ENCODE results near the gene NKX2-1. TPM values are rescaled to one million over a fixed set of nuclear protein-coding genes. Genes with fewer than 3 reads are reported as not detected.

NKX2-1 gene
- polyA plus RNA-seq, 1 donor (not counting 4 experiments of a cell fraction or from before 2014, with no cell fraction given): not detected

DNA sequence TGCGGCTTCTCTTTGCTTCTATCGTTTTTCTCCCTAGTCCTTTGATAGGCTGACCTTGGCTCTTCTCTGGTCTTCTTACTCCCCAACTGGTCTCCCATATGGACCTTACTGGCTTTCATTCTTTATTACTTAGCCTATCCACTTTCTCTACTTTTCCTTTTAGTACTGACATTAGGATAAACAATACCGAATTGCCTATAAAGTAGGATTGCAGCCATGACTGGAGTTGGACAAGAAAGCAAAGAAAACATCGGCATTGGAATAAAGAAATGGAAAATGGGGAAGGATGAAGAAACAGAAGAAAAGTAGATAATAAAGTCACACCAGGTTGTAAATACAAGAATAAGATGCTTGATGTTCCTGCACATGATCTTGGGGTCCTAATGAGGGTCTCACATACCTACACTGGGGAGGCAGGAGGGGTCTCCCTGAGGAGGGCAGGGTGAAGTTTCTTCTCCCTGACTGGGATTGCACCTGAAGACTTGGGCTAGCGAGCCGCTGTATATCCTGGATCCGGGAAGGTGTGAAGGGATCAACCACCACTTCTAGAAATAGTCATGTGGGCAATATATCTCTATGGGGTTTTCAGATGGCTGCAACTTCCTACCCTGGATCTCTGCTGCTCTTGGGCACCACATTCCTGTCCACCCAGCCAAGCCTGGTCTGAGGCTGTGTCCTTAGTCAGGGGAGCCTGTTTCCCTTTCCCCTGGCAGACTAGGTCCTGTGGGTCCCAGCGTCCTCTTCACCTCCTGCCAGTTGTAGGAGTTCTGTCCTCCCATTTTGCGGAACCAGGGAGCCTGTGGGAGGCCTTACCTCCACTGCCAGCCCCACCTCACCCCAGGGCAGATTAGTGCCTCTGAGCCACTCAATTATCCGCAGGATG lies 13.1 kb downstream of the NKX2-1 start:
- peaks cover 5% of the 10 kb centered on the region for H4K20me1 ChIP-seq (ENCODE audit: control insufficient read depth, extremely low read depth, insufficient read depth, low read length)
- H3K4me2 ChIP-seq (ENCODE audit: control insufficient read depth, extremely low read depth, insufficient read depth, low read depth, low read length): no peak overlapping the region
- TF ChIP-seq, protein P1, sequence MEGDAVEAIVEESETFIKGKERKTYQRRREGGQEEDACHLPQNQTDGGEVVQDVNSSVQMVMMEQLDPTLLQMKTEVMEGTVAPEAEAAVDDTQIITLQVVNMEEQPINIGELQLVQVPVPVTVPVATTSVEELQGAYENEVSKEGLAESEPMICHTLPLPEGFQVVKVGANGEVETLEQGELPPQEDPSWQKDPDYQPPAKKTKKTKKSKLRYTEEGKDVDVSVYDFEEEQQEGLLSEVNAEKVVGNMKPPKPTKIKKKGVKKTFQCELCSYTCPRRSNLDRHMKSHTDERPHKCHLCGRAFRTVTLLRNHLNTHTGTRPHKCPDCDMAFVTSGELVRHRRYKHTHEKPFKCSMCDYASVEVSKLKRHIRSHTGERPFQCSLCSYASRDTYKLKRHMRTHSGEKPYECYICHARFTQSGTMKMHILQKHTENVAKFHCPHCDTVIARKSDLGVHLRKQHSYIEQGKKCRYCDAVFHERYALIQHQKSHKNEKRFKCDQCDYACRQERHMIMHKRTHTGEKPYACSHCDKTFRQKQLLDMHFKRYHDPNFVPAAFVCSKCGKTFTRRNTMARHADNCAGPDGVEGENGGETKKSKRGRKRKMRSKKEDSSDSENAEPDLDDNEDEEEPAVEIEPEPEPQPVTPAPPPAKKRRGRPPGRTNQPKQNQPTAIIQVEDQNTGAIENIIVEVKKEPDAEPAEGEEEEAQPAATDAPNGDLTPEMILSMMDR (optimal IDR thresholded peaks at IDR 0.05 in 1 of 3, IDR thresholded peaks at IDR 0.05 in 1 of 3, conservative IDR thresholded peaks at IDR 0.05 in 1 of 3; ENCODE audit: extremely low read depth in 1 of 3, insufficient read depth in 2 of 3, low read length in 3 of 3): no peak
- no peak for TF ChIP-seq EZH2 (IDR thresholded peaks at IDR 0.05; ENCODE audit: low read length)
- H3K27me3 ChIP-seq (ENCODE audit: control insufficient read depth, extremely low read depth, insufficient read depth, low read length): peaks cover 93% of the 10 kb centered on the region
- H3K4me3 ChIP-seq (ENCODE audit: control insufficient read depth in 2 of 3, extremely low read depth in 1 of 3, insufficient read depth in 2 of 3, low read depth in 1 of 3, low read length in 3 of 3): no peak overlapping the region
- H3K4me1 ChIP-seq (ENCODE audit: control insufficient read depth, extremely low read depth, insufficient read depth, low read length): no peaks in the 10 kb centered on the region
- no peaks in the 10 kb centered on the region for H3K9me1 ChIP-seq (ENCODE audit: control insufficient read depth, extremely low read depth, insufficient read depth, low read length)
- H2AFZ ChIP-seq (ENCODE audit: control insufficient read depth, low read length): no peak overlapping the region
- DNase-seq (ENCODE audit: low read depth, low spot score): no peak
- no peak overlapping the region for H3K9ac ChIP-seq (ENCODE audit: control insufficient read depth, extremely low read depth, insufficient read depth, low read length)
- no peak for FAIRE-seq
- H3K79me2 ChIP-seq (ENCODE audit: control insufficient read depth, insufficient read depth, low read length): no peaks in the 10 kb centered on the region
- H3K27ac ChIP-seq (ENCODE audit: control insufficient read depth, insufficient read depth, low read length): no peak overlapping the region
- dilution Hi-C loops (cut with MboI; ENCODE audit: extremely low pct_ligation_motif_present, low sequenced_read_pairs): no loop called here
- no peaks in the 10 kb centered on the region for H3K9me3 ChIP-seq (ENCODE audit: control insufficient read depth, low read depth, low read length)
- H3K36me3 ChIP-seq (ENCODE audit: control insufficient read depth in 2 of 2, extremely low read depth in 1 of 2, insufficient read depth in 2 of 2, low read length in 2 of 2): no peaks in the 10 kb centered on the region

DNA sequence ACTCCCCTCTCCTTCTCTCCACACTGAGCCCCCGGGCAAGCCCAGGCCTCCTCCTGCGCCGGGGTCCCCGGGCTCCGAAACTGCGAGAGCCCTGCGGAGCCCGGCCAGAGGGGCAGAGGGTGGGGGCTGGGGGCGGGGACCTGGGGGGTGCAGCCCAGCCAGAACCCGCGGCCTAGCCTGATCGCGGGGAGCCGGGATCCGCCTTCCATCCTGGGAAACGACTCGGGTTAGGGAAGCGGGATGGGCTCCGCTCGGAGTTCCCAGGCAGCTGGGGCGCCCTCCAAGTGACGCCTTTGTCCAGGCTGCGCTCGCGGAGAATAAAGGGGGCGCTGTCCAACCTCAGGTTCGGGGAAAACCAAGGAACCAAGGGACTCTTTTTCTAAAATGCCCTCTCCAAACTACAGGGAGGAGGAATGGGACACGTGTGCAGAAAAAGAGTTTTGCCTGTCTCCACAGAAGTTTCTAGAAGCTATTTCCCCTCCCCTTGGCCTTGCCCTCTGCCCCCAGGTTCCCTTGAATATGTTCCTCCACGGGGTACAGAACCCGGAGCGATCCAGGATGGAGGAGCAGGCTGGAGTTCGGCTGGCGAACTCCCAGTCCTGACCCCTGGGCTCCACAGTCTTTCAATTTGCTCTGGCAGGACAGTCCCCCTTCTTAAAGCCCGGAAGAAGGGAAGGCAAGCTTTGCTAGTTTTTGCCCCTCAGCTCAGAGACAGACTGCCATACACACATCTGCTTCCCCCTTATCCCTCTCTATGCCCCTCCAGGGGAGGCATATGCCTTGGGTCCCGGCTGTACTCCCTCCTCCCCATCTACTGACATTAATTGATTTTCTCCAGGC lies 13.9 kb downstream of the NKX2-1 start:
- Histone ChIP-seq H3K27me3 (ENCODE audit: control insufficient read depth, extremely low read depth, insufficient read depth, low read length) (peaks cover 97% of the 10 kb centered on the region), H3K9ac (ENCODE audit: control insufficient read depth, extremely low read depth, insufficient read depth, low read length) (no peak overlapping the region), H2AFZ (ENCODE audit: control insufficient read depth, low read length) (no peak overlapping the region), H3K4me2 (ENCODE audit: control insufficient read depth, extremely low read depth, insufficient read depth, low read depth, low read length) (no peak overlapping the region), H4K20me1 (ENCODE audit: control insufficient read depth, extremely low read depth, insufficient read depth, low read length) (peaks cover 5% of the 10 kb centered on the region), H3K9me3 (ENCODE audit: control insufficient read depth, low read depth, low read length) (no peaks in the 10 kb centered on the region), H3K36me3 (ENCODE audit: control insufficient read depth in 2 of 2, extremely low read depth in 1 of 2, insufficient read depth in 2 of 2, low read length in 2 of 2) (no peaks in the 10 kb centered on the region), H3K79me2 (ENCODE audit: control insufficient read depth, insufficient read depth, low read length) (no peaks in the 10 kb centered on the region), H3K4me1 (ENCODE audit: control insufficient read depth, extremely low read depth, insufficient read depth, low read length) (no peaks in the 10 kb centered on the region), H3K9me1 (ENCODE audit: control insufficient read depth, extremely low read depth, insufficient read depth, low read length) (no peaks in the 10 kb centered on the region), H3K27ac (ENCODE audit: control insufficient read depth, insufficient read depth, low read length) (no peak overlapping the region), H3K4me3 (ENCODE audit: control insufficient read depth in 2 of 3, extremely low read depth in 1 of 3, insufficient read depth in 2 of 3, low read depth in 1 of 3, low read length in 3 of 3) (no peak overlapping the region)
- dilution Hi-C loops (cut with MboI; ENCODE audit: extremely low pct_ligation_motif_present, low sequenced_read_pairs): no loop called here
- DNase-seq (ENCODE audit: low read depth, low spot score) (no peak), FAIRE-seq (no peak)
- TF ChIP-seq, protein P1 (optimal IDR thresholded peaks at IDR 0.05 in 1 of 3, IDR thresholded peaks at IDR 0.05 in 1 of 3, conservative IDR thresholded peaks at IDR 0.05 in 1 of 3; ENCODE audit: extremely low read depth in 1 of 3, insufficient read depth in 2 of 3, low read length in 3 of 3): no peak
- peak; percentile 91 for TF ChIP-seq EZH2 (IDR thresholded peaks at IDR 0.05; ENCODE audit: low read length)
